OCI-LY3 (cell line): ENCODE data around the gene SLC22A15.

Experiments used
- EZH2phosphoT487 ChIP-seq: fragments of 200-600 bp; shearing (Covaris generic); IDR thresholded peaks from 2 replicates; pipeline ENCODE4 v1.6.1; 2018; ENCODE audit warnings: antibody characterized with exemption, mixed run types, low read depth
- TF ChIP-seq, protein P1 (sequence below): fragments of 200-600, 300-600 bp; sonication (generic); IDR thresholded peaks from 2 replicates; pipeline ENCODE4 v1.5.1; 2014; ENCODE audit warnings: antibody characterized with exemption, low read length, low read depth

DNA sequence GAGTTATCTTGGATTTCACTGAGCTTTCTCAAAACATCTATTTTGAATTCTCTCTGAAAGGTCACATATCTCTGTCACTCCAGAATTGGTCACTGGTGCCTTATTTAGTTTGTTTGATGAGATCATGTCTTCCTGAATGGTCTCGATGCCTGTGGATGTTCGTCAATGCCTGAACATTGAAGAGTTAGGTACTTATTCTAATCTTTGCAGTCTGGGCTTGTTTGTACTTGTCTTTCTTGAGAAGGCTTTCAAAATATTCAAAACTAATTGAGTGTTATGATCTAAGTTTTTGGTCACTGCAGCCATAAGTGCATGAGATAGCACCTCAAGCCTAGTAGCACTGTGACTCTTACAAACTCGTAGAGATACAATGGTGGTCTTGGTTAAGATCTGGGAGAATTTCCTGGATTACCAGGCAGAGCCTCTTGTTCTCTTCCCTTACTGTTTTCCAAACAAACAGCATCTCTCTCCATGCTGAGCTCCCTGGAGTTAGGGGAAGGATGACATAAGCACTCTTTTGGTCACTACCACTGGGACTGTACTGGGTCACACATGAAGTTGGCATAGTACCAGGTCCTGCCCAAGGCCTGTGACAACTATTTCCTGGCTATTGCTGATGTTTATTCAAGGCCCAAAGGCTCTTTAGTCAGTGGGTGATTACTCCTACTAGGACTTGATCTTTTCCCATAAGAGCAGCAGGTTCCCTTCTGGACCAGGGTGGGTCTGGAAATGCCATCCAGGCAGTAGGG is 25.6 kb downstream of the SLC22A15 start:
- TF ChIP-seq, protein P1, sequence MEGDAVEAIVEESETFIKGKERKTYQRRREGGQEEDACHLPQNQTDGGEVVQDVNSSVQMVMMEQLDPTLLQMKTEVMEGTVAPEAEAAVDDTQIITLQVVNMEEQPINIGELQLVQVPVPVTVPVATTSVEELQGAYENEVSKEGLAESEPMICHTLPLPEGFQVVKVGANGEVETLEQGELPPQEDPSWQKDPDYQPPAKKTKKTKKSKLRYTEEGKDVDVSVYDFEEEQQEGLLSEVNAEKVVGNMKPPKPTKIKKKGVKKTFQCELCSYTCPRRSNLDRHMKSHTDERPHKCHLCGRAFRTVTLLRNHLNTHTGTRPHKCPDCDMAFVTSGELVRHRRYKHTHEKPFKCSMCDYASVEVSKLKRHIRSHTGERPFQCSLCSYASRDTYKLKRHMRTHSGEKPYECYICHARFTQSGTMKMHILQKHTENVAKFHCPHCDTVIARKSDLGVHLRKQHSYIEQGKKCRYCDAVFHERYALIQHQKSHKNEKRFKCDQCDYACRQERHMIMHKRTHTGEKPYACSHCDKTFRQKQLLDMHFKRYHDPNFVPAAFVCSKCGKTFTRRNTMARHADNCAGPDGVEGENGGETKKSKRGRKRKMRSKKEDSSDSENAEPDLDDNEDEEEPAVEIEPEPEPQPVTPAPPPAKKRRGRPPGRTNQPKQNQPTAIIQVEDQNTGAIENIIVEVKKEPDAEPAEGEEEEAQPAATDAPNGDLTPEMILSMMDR: no peak
- TF ChIP-seq EZH2phosphoT487: no peak
